OCI-LY1 (cell line): ENCODE results near the gene CMTM5.
A peak's percentile ranks its signal among the peaks of the same experiment; 100 is the strongest.

Experiments used
- H2AFZ ChIP-seq: fragments of 200-600 bp; sonication (generic), shearing (Covaris generic); 2 replicates; pipeline ENCODE4 v1.6.0; 2014; ENCODE audit warnings: antibody characterized with exemption, mild to moderate bottlenecking, low read length
- H3F3A ChIP-seq: fragments of 200-600 bp; sonication (generic), shearing (Covaris generic); 2 replicates; pipeline ENCODE4 v1.6.0; 2014; ENCODE audit warnings: mild to moderate bottlenecking, antibody characterized with exemption, low read length, moderate library complexity; ENCODE audit not compliant: insufficient read depth
- H3K27ac ChIP-seq: fragments of 200-600 bp; sonication (generic); 2 replicates; pipeline ENCODE4 v1.5.1; 2014; ENCODE audit warnings: low read length, mixed run types, mild to moderate bottlenecking, low read depth; ENCODE audit not compliant: poor library complexity, severe bottlenecking
- H3K27me3 ChIP-seq: fragments of 200-600 bp; sonication (generic); 2 replicates; pipeline ENCODE4 v1.6.0; 2014; ENCODE audit warnings: antibody characterized with exemption, mild to moderate bottlenecking, low read length, moderate library complexity; ENCODE audit not compliant: insufficient read depth
- H3K36me3 ChIP-seq: fragments of 200-600 bp; sonication (generic); 2 replicates; pipeline ENCODE4 v1.6.1; 2014; ENCODE audit warnings: mild to moderate bottlenecking, antibody characterized with exemption, low read length, moderate library complexity, mixed read lengths; ENCODE audit not compliant: insufficient read depth
- H3K4me1 ChIP-seq: fragments of 200-600 bp; sonication (generic); 2 replicates; pipeline ENCODE4 v1.5.1; 2014; ENCODE audit warnings: mild to moderate bottlenecking, low read length, moderate library complexity; ENCODE audit not compliant: insufficient read depth, severe bottlenecking
- H3K4me2 ChIP-seq: fragments of 200-600 bp; sonication (generic), shearing (Covaris generic); 2 replicates; pipeline ENCODE4 v1.6.1; 2014; ENCODE audit warnings: low read length
- H3K4me3 ChIP-seq: fragments of 200-600 bp; sonication (generic); 2 replicates; pipeline ENCODE4 v1.5.1; 2014; ENCODE audit warnings: low read length, low read depth, mild to moderate bottlenecking, mixed read lengths; ENCODE audit not compliant: poor library complexity, severe bottlenecking
- H3K79me2 ChIP-seq: fragments of 200-600 bp; shearing (Covaris generic); 2 replicates; pipeline ENCODE4 v1.6.1; 2016; ENCODE audit warnings: mixed run types, low read length, mixed read lengths; ENCODE audit not compliant: insufficient read depth
- H3K9ac ChIP-seq: fragments of 200-600 bp; sonication (generic), shearing (Covaris generic); 2 replicates; pipeline ENCODE4 v1.6.1; 2014; ENCODE audit warnings: mild to moderate bottlenecking, low read length, mixed read lengths
- H3K9me2 ChIP-seq: fragments of 200-600 bp; sonication (generic), shearing (Covaris generic); 2 replicates; pipeline ENCODE4 v1.6.1; 2014; ENCODE audit warnings: low read depth, mild to moderate bottlenecking, low read length, mixed read lengths
- H3K9me3 ChIP-seq: fragments of 200-600 bp; shearing (Covaris generic); 2 replicates; pipeline ENCODE4 v1.6.1; 2014; ENCODE audit warnings: low read length, mixed read lengths
- H4K20me1 ChIP-seq: fragments of 200-600 bp; sonication (generic), shearing (Covaris generic); 2 replicates; pipeline ENCODE4 v1.6.0; 2016; ENCODE audit warnings: mild to moderate bottlenecking, low read length; ENCODE audit not compliant: insufficient read depth
- CTCF ChIP-seq: fragments of 200-600 bp; sonication (generic), shearing (Covaris generic); IDR thresholded peaks from 2 replicates; pipeline ENCODE4 v1.5.1; 2017; ENCODE audit warnings: mild to moderate bottlenecking, antibody characterized with exemption, low read length, moderate library complexity, mixed read lengths
- EZH2 ChIP-seq: fragments of 200-600 bp; sonication (generic), shearing (Covaris generic); IDR thresholded peaks from 2 replicates; pipeline ENCODE4 v1.8.0; 2017; ENCODE audit warnings: borderline replicate concordance, mixed run types, mild to moderate bottlenecking, antibody characterized with exemption, low read length, moderate library complexity, mixed read lengths

CMTM5 gene

GRCh38 chr14:23378612-23379220 lies 1.9 kb downstream of the CMTM5 start:
- no peak overlapping the region for H3K9ac ChIP-seq
- no peak overlapping the region for H3K4me2 ChIP-seq
- no peaks in the 10 kb centered on the region for H3K9me2 ChIP-seq
- no peaks in the 10 kb centered on the region for H4K20me1 ChIP-seq
- H3K79me2 ChIP-seq = no peaks in the 10 kb centered on the region
- no peak overlapping the region for H2AFZ ChIP-seq
- H3K27ac ChIP-seq = no peak overlapping the region
- no peak overlapping the region for H3K4me3 ChIP-seq
- H3F3A ChIP-seq = no peaks in the 10 kb centered on the region
- H3K27me3 ChIP-seq = peaks cover 3% of the 10 kb centered on the region; the same call in 1 of the 2 replicates
- TF ChIP-seq CTCF (no peak), EZH2 (no peak)
- no peaks in the 10 kb centered on the region for H3K9me3 ChIP-seq
- H3K36me3 ChIP-seq = no peaks in the 10 kb centered on the region
- H3K4me1 ChIP-seq = no peaks in the 10 kb centered on the region

- Histone ChIP-seq H3F3A (no peaks in the 10 kb centered on the region), H2AFZ (no peak overlapping the region), H3K36me3 (no peaks in the 10 kb centered on the region), H3K27ac (no peak overlapping the region), H3K9me3 (no peaks in the 10 kb centered on the region), H3K9me2 (no peaks in the 10 kb centered on the region), H3K4me3 (no peak overlapping the region), H3K4me2 (no peak overlapping the region), H3K9ac (no peak overlapping the region), H4K20me1 (no peaks in the 10 kb centered on the region), H3K4me1 (no peaks in the 10 kb centered on the region), H3K27me3 (peaks cover 3% of the 10 kb centered on the region; the same call in 1 of the 2 replicates), H3K79me2 (no peaks in the 10 kb centered on the region)
- TF ChIP-seq CTCF (peak; percentile 92), EZH2 (no peak)
These were observed 2.7 kb downstream of the CMTM5 start for GRCh38 chr14:23379366-23380196.

- Histone ChIP-seq H3K4me2 (no peak overlapping the region), H3K79me2 (no peaks in the 10 kb centered on the region), H3K4me1 (no peaks in the 10 kb centered on the region), H3K9me2 (no peaks in the 10 kb centered on the region), H3K9ac (no peak overlapping the region), H2AFZ (no peak overlapping the region), H3K4me3 (no peak overlapping the region), H3K27ac (no peak overlapping the region), H3F3A (no peaks in the 10 kb centered on the region), H4K20me1 (no peaks in the 10 kb centered on the region), H3K9me3 (no peaks in the 10 kb centered on the region), H3K27me3 (peaks cover 5% of the 10 kb centered on the region; the same call in 1 of the 2 replicates), H3K36me3 (no peaks in the 10 kb centered on the region)
- no peak; the same call in 1 of the 2 replicates for TF ChIP-seq CTCF
- TF ChIP-seq EZH2 = no peak
These were observed 3.5 kb downstream of the CMTM5 start for GRCh38 chr14:23380197-23380914.
